ENCODE data around the gene PDAP1.

- no peak for TF ChIP-seq CTCF (conservative IDR thresholded peaks at IDR 0.05)
- TF ChIP-seq EZH2 (IDR thresholded peaks at IDR 0.05; ENCODE audit: low read depth): no peak
These were observed 30.4 kb upstream of the PDAP1 start, which contains the start of the genes CPSF4 and PTCD1 for GRCh38 chr7:99438573-99439480.
